Lower lobe of right lung (tissue), 2 donors: Measurements from ENCODE around the gene ATP10B. TPM values are rescaled to one million over a fixed set of nuclear protein-coding genes. Genes with fewer than 3 reads are reported as not detected.

ENCODE experiments used
- ATAC-seq, 2 donors: fragments of 200-7000 bp; cut with Tn5 transposase; one replicate each; pipeline ENCODE4 v1.9.1; 2020 to 2022; ENCODE audit warnings: mild to moderate bottlenecking in 2 of 2, moderate library complexity in 2 of 2
- DNase-seq: peaks from one replicate; pipeline ENCODE4 v3.0.0-alpha.2; 2020
- H3K27ac ChIP-seq: fragments of 200-600 bp; one replicate; pipeline ENCODE4 v1.8.0; 2022
- H3K27me3 ChIP-seq: fragments of 200-600 bp; one replicate; pipeline ENCODE4 v1.8.0; 2022; ENCODE audit warnings: low read depth
- H3K36me3 ChIP-seq: fragments of 200-600 bp; one replicate; pipeline ENCODE4 v1.8.0; 2022; ENCODE audit warnings: mild to moderate bottlenecking
- H3K4me1 ChIP-seq: fragments of 200-600 bp; one replicate; pipeline ENCODE4 v1.8.0; 2022
- H3K4me3 ChIP-seq: fragments of 200-600 bp; one replicate; pipeline ENCODE4 v1.8.0; 2022; ENCODE audit warnings: mild to moderate bottlenecking
- H3K9me3 ChIP-seq: fragments of 200-600 bp; one replicate; pipeline ENCODE4 v1.8.0; 2022
- CTCF ChIP-seq: fragments of 200-600 bp; IDR thresholded peaks from one replicate; pipeline ENCODE4 v1.8.0; 2022; ENCODE audit warnings: antibody characterized with exemption, mild to moderate bottlenecking
- intact Hi-C: fragments of 100-400 bp; cut with DNase I; formaldehyde crosslinking; loops from one replicate; pipeline ENCODE4 v1.11.0; 2022
- total RNA-seq: library from RNA; stranded (reverse); fragmentation: NEBNext Ultra II Directional; extraction: Animal tissue kit (Norgen Biotek cat#: 25700); gene quantifications from one replicate; pipeline ENCODE4 v1.2.1, GENCODE V29; 2021
- donor health status: DM: no; HTN: yes; CAD: no; lungs with severe emphysema.

ATP10B gene
- total RNA-seq, 1 donor from 2014 or later, result not detected

- no peak overlapping the region for H3K27ac ChIP-seq
- ATAC-seq, result no peak
- no peaks in the 10 kb centered on the region for H3K27me3 ChIP-seq
- no peak overlapping the region for H3K4me3 ChIP-seq
- no peak for DNase-seq
- TF ChIP-seq CTCF, result no peak
- no peaks in the 10 kb centered on the region for H3K4me1 ChIP-seq
- no peaks in the 10 kb centered on the region for H3K9me3 ChIP-seq
- intact Hi-C loops, result no loop called here
- no peaks in the 10 kb centered on the region for H3K36me3 ChIP-seq
These were observed 217.0 kb downstream of the ATP10B start for GRCh38 chr5:160635046-160635445.

- TF ChIP-seq CTCF, result no peak
- no peaks in the 10 kb centered on the region for H3K36me3 ChIP-seq
- no peaks in the 10 kb centered on the region for H3K9me3 ChIP-seq
- no peaks in the 10 kb centered on the region for H3K4me1 ChIP-seq
- H3K27me3 ChIP-seq, result no peaks in the 10 kb centered on the region
- ATAC-seq (no peak), DNase-seq (no peak)
- H3K4me3 ChIP-seq, result no peak overlapping the region
- intact Hi-C loops, result no loop called here
- H3K27ac ChIP-seq, result no peak overlapping the region
These were observed 223.0 kb downstream of the ATP10B start for GRCh38 chr5:160629003-160629402.

- Histone ChIP-seq H3K27me3 (no peaks in the 10 kb centered on the region), H3K4me3 (no peak overlapping the region), H3K9me3 (no peaks in the 10 kb centered on the region), H3K4me1 (no peaks in the 10 kb centered on the region), H3K27ac (no peak overlapping the region), H3K36me3 (no peaks in the 10 kb centered on the region)
- no peak for DNase-seq
- no peak for TF ChIP-seq CTCF
- ATAC-seq, result no peak
- intact Hi-C loops, result no loop called here
These were observed 223.4 kb downstream of the ATP10B start for GRCh38 chr5:160628619-160628968.

- ATAC-seq, result peak in 1 of 2 donors; percentile 37
- H3K9me3 ChIP-seq, result no peaks in the 10 kb centered on the region
- no peaks in the 10 kb centered on the region for H3K27me3 ChIP-seq
- DNase-seq, result no peak
- H3K4me1 ChIP-seq, result no peaks in the 10 kb centered on the region
- no peak overlapping the region for H3K27ac ChIP-seq
- H3K4me3 ChIP-seq, result no peak overlapping the region
- intact Hi-C loops, result no loop called here
- TF ChIP-seq CTCF, result no peak
- H3K36me3 ChIP-seq, result no peaks in the 10 kb centered on the region
These were observed 223.9 kb downstream of the ATP10B start for GRCh38 chr5:160627921-160628618.

- DNase-seq, result no peak
- ATAC-seq, result no peak
- intact Hi-C loops, result no loop called here
These were observed 225.7 kb downstream of the ATP10B start for GRCh38 chr5:160626322-160626721.

More at GRCh38 chr5:160626322-160626721, 225.7 kb downstream of the ATP10B start:
- no peak overlapping the region for H3K4me3 ChIP-seq
- H3K4me1 ChIP-seq, result no peaks in the 10 kb centered on the region
- no peaks in the 10 kb centered on the region for H3K9me3 ChIP-seq
- no peak for TF ChIP-seq CTCF
- no peaks in the 10 kb centered on the region for H3K36me3 ChIP-seq
- H3K27me3 ChIP-seq, result no peaks in the 10 kb centered on the region
- no peak overlapping the region for H3K27ac ChIP-seq
